A549 (cell line): ENCODE results near the gene SNTA1.

ENCODE experiments used
- CHD4 ChIP-seq: fragments of 200-600 bp; sonication (generic); IDR thresholded peaks from 2 replicates; pipeline ENCODE4 v1.6.1; 2016; ENCODE audit warnings: antibody characterized with exemption, mild to moderate bottlenecking, borderline replicate concordance
- HDAC2 ChIP-seq: fragments of 200-600 bp; sonication (generic); IDR thresholded peaks from 2 replicates; pipeline ENCODE4 v1.6.1; 2016
- KDM1A ChIP-seq: fragments of 200-600 bp; sonication (generic); IDR thresholded peaks from 2 replicates; pipeline ENCODE4 v1.6.1; 2016; ENCODE audit warnings: low read depth, mild to moderate bottlenecking
- MAFK ChIP-seq: fragments of 450-650 bp; IDR thresholded peaks from 2 replicates; pipeline ENCODE4 v1.6.1; 2014; ENCODE audit not compliant: partially characterized antibody
- MAZ ChIP-seq: fragments of 150-350 bp; IDR thresholded peaks from 2 replicates; pipeline ENCODE4 v1.6.1; 2014; ENCODE audit warnings: antibody characterized with exemption, low read depth, low read length, borderline replicate concordance
- MYC ChIP-seq: IDR thresholded peaks from 2 replicates; pipeline ENCODE4 v1.6.1; 2012; ENCODE audit warnings: mild to moderate bottlenecking, inconsistent platforms, low read length, improper control_type of control experiment, borderline replicate concordance
- NR3C1 ChIP-seq: fragments of >200 bp; sonication (Bioruptor Twin); formaldehyde crosslinking; IDR thresholded peaks from 3 replicates; pipeline ENCODE4 v1.6.1; 2017
- POLR2A ChIP-seq: IDR thresholded peaks from 2 replicates; pipeline ENCODE4 v1.6.1; 2012; ENCODE audit warnings: mild to moderate bottlenecking, low read length
- RAD21 ChIP-seq, 2 experiments: fragments of >200 bp in 1 of 2; sonication (Bioruptor Twin) in 1 of 2; formaldehyde crosslinking in 1 of 2; IDR thresholded peaks in 1 of 2; conservative IDR thresholded peaks in 1 of 2; 2 replicates in 1 of 2; 3 replicates in 1 of 2; pipeline ENCODE4 v1.6.1; 2012 to 2018; ENCODE audit warnings: inconsistent platforms in 1 of 2
- ZFP36 ChIP-seq: fragments of 450-650 bp; IDR thresholded peaks from 2 replicates; pipeline ENCODE4 v1.6.1; 2014; ENCODE audit warnings: borderline replicate concordance; ENCODE audit not compliant: partially characterized antibody
- TF ChIP-seq, protein P1 (sequence below): fragments of 200-600 bp; sonication (generic); IDR thresholded peaks from 2 replicates; pipeline ENCODE4 v1.6.1; 2016; ENCODE audit warnings: antibody characterized with exemption, mild to moderate bottlenecking, moderate library complexity
- TF ChIP-seq, protein P2 (sequence below): fragments of >200 bp; sonication (Bioruptor Twin); formaldehyde crosslinking; IDR thresholded peaks from 3 replicates; pipeline ENCODE4 v1.5.1; 2016
- TF ChIP-seq, protein P3 (sequence below): IDR thresholded peaks from 2 replicates; pipeline ENCODE4 v1.6.1; 2012

DNA sequence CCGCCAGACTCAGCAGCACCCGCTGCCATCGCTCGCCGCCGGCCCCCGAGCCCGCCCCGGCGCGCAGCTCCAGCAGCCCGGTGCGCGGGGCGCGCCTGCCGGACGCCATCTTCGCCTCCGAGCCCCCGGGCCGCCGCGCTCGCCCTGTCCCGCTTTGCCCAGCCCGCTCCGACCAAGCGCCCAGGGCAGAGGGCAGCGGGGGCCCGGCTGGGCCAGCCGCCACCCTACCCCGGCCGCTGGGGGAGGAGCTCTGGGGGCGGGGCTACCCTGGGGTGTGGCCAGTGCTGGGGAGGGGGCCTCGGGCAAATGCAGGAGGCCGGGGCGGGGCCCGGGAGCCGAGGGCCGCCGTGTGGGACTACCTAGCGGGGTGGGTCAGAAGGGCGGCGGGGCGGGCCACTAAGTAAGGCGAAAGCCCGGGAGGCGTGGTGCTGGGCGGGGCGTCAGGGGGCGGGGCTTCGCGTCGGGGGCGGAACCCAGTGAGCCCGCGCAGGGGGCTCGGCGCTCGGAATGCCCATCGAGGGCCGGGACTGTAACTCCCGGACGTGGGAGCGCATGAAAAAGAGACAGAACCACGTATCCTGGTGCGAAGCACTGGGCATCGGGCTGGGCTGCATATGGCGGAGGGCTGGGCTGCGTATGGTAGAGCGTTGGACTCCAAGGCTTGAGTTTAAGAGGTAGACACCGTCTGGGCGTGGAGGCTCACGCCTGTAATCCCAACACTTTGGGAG lies at the start of gene SNTA1:
- TF ChIP-seq, protein P1, sequence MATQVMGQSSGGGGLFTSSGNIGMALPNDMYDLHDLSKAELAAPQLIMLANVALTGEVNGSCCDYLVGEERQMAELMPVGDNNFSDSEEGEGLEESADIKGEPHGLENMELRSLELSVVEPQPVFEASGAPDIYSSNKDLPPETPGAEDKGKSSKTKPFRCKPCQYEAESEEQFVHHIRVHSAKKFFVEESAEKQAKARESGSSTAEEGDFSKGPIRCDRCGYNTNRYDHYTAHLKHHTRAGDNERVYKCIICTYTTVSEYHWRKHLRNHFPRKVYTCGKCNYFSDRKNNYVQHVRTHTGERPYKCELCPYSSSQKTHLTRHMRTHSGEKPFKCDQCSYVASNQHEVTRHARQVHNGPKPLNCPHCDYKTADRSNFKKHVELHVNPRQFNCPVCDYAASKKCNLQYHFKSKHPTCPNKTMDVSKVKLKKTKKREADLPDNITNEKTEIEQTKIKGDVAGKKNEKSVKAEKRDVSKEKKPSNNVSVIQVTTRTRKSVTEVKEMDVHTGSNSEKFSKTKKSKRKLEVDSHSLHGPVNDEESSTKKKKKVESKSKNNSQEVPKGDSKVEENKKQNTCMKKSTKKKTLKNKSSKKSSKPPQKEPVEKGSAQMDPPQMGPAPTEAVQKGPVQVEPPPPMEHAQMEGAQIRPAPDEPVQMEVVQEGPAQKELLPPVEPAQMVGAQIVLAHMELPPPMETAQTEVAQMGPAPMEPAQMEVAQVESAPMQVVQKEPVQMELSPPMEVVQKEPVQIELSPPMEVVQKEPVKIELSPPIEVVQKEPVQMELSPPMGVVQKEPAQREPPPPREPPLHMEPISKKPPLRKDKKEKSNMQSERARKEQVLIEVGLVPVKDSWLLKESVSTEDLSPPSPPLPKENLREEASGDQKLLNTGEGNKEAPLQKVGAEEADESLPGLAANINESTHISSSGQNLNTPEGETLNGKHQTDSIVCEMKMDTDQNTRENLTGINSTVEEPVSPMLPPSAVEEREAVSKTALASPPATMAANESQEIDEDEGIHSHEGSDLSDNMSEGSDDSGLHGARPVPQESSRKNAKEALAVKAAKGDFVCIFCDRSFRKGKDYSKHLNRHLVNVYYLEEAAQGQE = no peak
- TF ChIP-seq POLR2A (peak; percentile 24), MAFK (no peak), ZFP36 (no peak), NR3C1 (no peak), CHD4 (no peak), RAD21 (conservative IDR thresholded peaks at IDR 0.05 in 1 of 2, IDR thresholded peaks at IDR 0.05 in 1 of 2) (no peak), MYC (no peak), KDM1A (no peak), HDAC2 (no peak), MAZ (no peak)
- TF ChIP-seq, protein P2, sequence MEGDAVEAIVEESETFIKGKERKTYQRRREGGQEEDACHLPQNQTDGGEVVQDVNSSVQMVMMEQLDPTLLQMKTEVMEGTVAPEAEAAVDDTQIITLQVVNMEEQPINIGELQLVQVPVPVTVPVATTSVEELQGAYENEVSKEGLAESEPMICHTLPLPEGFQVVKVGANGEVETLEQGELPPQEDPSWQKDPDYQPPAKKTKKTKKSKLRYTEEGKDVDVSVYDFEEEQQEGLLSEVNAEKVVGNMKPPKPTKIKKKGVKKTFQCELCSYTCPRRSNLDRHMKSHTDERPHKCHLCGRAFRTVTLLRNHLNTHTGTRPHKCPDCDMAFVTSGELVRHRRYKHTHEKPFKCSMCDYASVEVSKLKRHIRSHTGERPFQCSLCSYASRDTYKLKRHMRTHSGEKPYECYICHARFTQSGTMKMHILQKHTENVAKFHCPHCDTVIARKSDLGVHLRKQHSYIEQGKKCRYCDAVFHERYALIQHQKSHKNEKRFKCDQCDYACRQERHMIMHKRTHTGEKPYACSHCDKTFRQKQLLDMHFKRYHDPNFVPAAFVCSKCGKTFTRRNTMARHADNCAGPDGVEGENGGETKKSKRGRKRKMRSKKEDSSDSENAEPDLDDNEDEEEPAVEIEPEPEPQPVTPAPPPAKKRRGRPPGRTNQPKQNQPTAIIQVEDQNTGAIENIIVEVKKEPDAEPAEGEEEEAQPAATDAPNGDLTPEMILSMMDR = no peak
- TF ChIP-seq, protein P3, sequence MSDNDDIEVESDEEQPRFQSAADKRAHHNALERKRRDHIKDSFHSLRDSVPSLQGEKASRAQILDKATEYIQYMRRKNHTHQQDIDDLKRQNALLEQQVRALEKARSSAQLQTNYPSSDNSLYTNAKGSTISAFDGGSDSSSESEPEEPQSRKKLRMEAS = peak; percentile 40; the same call in 1 of the 2 replicates
